Nephron progenitor cell (in vitro differentiated cells): ENCODE measurements around the gene PNP.
A peak's percentile ranks its signal among the peaks of the same experiment; 100 is the strongest.

ENCODE experiments used
- DNase-seq: peaks from one replicate; pipeline ENCODE4 v3.0.0; 2021
- H3K27ac Mint-ChIP-seq: 2 replicates; pipeline ENCODE4 v1.8.0; 2021; ENCODE audit warnings: mild to moderate bottlenecking, moderate library complexity, mixed read lengths
- H3K27me3 Mint-ChIP-seq: 2 replicates; pipeline ENCODE4 v1.8.0; 2021; ENCODE audit warnings: mild to moderate bottlenecking, low read depth, mixed read lengths; ENCODE audit not compliant: poor library complexity
- H3K36me3 Mint-ChIP-seq: 2 replicates; pipeline ENCODE4 v1.8.0; 2021; ENCODE audit warnings: low read depth, mixed read lengths
- H3K4me1 Mint-ChIP-seq: 2 replicates; pipeline ENCODE4 v1.8.0; 2021; ENCODE audit warnings: mixed read lengths
- H3K4me3 Mint-ChIP-seq: 2 replicates; pipeline ENCODE4 v1.8.0; 2021; ENCODE audit warnings: mild to moderate bottlenecking, moderate library complexity, mixed read lengths
- H3K9me3 Mint-ChIP-seq: 2 replicates; pipeline ENCODE4 v1.8.0; 2021; ENCODE audit warnings: mild to moderate bottlenecking, moderate library complexity, mixed read lengths
- TF ChIP-seq, protein P1 (sequence below): fragments of 200-600 bp; sonication (generic); IDR thresholded peaks from 2 replicates; pipeline ENCODE4 v1.5.0; 2021; ENCODE audit warnings: antibody characterized with exemption

Gene PNP

DNA sequence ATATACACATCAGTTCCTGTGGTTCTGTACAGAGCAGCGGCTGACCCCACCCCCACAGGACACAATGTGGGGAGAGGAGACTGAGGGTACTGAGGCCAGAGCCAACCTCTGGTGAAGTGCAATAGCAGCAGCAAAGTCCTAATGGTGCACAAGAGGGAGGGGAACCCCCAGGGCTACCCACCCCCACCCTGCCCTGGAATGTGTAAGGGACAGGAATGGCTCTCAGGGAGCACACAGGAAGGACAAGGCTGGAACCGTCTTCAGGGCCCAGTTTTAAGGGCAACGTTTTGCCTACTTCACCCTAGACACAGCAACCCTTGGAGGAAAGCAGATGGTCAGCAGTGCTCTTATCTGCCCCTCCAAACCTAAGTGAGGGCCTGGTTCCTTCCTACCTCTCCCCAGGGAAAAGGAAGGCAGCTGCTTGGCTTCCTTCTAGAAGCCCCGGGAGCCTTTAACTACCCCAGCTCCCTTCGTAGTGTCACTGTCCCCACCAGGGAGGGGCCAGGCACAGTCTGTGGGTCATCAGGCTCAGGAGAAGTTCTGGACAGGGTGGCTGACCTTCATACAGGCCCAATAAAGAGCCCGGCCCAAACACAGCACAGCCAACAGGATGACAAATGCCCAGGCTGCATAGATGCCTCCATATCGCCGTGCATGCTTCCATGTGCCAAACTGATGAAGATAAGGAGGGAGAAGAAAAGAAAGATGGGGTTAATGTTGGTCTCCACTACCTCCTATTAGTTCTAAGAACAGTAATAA, 11.0 kb upstream of the PNP start:
- Mint-ChIP-seq H3K36me3 (peaks cover 15% of the 10 kb centered on the region), H3K27me3 (no peaks in the 10 kb centered on the region), H3K27ac (no peak overlapping the region), H3K4me1 (peaks cover 32% of the 10 kb centered on the region), H3K9me3 (no peaks in the 10 kb centered on the region), H3K4me3 (no peak overlapping the region)
- no peak for DNase-seq
- TF ChIP-seq, protein P1, sequence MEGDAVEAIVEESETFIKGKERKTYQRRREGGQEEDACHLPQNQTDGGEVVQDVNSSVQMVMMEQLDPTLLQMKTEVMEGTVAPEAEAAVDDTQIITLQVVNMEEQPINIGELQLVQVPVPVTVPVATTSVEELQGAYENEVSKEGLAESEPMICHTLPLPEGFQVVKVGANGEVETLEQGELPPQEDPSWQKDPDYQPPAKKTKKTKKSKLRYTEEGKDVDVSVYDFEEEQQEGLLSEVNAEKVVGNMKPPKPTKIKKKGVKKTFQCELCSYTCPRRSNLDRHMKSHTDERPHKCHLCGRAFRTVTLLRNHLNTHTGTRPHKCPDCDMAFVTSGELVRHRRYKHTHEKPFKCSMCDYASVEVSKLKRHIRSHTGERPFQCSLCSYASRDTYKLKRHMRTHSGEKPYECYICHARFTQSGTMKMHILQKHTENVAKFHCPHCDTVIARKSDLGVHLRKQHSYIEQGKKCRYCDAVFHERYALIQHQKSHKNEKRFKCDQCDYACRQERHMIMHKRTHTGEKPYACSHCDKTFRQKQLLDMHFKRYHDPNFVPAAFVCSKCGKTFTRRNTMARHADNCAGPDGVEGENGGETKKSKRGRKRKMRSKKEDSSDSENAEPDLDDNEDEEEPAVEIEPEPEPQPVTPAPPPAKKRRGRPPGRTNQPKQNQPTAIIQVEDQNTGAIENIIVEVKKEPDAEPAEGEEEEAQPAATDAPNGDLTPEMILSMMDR: no peak

DNA sequence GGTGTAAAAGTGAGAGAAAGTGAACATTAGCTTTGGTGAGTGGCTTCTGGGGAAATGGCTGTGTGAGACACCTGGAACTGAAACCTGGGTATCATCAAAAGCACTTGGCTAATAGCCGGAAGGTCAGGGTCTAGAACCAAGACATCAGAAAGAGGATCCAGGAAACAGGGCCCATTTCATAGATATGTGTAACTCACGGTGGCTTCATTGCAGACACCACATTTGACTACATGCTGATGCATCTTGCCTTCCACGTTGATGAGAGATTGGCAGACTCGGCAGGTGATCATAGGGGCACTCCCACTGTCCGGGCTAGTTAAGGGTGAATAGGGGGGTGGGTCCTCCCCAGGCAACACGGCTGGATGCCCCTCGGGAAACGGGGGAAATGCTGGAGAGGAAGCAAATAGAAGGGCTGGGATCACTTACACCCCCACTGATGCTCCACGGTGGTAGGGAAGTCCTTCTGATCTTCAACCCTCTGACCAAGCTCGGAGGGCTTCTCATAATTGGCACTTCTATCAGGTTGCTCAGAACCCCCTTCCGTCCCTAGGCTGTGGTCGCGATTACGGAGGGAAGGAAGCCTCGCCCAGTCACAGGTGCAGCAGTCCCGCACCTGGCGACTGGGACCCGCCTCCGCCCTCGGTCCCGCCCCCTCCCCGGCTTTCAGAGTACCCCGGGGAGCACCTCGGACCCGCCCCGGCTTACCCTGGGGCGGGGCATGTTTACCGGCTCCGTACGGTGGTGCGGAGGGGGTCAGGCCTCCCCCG, 8.6 kb upstream of the PNP start:
- peaks cover 15% of the 10 kb centered on the region for H3K36me3 Mint-ChIP-seq
- no peak for DNase-seq
- H3K4me1 Mint-ChIP-seq: peaks cover 32% of the 10 kb centered on the region

DNA sequence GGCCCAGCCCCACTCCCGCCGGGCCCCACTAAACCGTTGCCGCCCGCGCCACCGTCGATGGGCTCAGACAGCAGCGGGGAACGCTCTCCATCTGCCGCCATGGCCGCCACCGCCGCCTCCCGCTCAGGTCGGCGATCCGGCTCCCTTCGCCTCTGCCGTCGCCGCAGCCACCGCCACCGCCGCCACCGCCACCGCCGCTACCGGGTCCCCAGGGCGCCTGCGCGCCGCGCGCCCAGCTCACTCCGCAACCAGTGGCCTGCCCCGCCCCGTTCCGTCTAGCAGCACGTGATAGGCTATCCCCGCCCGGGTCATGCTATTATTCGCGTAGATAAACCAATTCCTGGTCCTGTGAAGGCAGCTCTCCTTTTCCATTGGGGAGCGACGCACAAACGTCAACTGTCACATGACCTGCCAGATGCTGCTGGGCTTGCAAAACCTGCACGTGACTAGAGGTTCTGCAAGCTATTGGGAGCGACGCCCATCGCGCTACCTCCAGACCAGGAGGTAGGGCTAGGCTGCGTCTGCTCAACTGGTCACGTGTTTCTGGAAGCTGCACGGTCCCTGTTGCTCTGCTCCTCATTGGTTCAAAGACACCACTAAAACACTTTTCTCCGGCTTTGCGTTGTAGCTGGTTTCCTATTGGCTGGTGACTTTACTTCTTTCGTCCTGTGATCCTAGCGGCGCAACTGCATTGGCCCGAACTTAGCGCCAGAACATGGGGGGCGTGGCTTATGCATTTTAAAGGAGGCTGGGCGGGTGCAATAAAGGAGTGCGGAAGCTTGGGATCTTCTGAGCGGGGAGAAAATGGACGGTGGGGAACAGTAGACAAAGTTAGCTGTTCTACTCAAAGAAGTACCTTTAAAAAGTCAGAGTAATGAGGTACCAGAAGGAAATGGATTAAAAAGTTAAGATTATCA, 7.7 kb upstream of the PNP start, which contains the start of gene PIP4P1:
Gene PIP4P1 (minus strand): TSS at position 210 of the 917 bp plus-strand sequence. CDS start 109 bp downstream, at position 101.
- H3K4me1 Mint-ChIP-seq: peaks cover 32% of the 10 kb centered on the region
- TF ChIP-seq, protein P1: no peak
- H3K27ac Mint-ChIP-seq: peak within 1 kb of the TSS; percentile 89
- no peaks in the 10 kb centered on the region for H3K9me3 Mint-ChIP-seq
- peak within 1 kb of the TSS; percentile 88 for H3K4me3 Mint-ChIP-seq
- H3K27me3 Mint-ChIP-seq: peaks cover 2% of the 10 kb centered on the region
- DNase-seq: peak; percentile 99
- peaks cover 15% of the 10 kb centered on the region for H3K36me3 Mint-ChIP-seq

More for the DNA sequence above, 8.6 kb upstream of the PNP start:
- no peaks in the 10 kb centered on the region for H3K27me3 Mint-ChIP-seq
- peak overlapping the region; percentile 49 for H3K27ac Mint-ChIP-seq
- H3K9me3 Mint-ChIP-seq: no peaks in the 10 kb centered on the region
- H3K4me3 Mint-ChIP-seq: peak overlapping the region; percentile 88
- TF ChIP-seq, protein P1: no peak

DNA sequence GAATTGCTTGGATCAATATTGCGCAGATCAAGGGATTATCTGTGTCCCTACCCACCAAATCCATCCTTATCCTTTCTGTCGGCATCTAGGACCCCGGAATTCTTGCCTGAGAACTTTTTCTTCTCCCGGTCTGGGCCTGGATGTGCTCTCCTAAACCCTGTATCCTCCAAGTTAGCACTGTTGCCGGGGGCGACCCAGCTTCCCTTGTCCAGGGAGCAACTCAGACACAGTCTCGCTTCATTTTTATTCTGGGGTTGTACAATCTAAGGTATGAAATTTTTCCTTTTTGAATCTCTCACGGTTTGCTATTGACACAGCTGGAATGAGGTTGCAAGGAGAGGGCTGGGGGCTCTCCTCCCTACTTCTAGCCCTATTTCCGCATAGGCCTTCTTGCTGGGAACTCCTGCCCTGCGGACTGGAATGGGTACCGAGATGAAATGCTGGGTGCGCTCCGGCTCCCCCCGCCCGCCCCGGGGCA, 403 bp upstream of the PNP start:
- Mint-ChIP-seq H3K4me1 (peaks cover 34% of the 10 kb centered on the region), H3K27me3 (peaks cover 2% of the 10 kb centered on the region), H3K9me3 (no peaks in the 10 kb centered on the region), H3K36me3 (peaks cover 22% of the 10 kb centered on the region), H3K27ac (peak overlapping the region; percentile 97), H3K4me3 (peak overlapping the region; percentile 96)
- TF ChIP-seq, protein P1: no peak
- peak; percentile 30 for DNase-seq

DNA sequence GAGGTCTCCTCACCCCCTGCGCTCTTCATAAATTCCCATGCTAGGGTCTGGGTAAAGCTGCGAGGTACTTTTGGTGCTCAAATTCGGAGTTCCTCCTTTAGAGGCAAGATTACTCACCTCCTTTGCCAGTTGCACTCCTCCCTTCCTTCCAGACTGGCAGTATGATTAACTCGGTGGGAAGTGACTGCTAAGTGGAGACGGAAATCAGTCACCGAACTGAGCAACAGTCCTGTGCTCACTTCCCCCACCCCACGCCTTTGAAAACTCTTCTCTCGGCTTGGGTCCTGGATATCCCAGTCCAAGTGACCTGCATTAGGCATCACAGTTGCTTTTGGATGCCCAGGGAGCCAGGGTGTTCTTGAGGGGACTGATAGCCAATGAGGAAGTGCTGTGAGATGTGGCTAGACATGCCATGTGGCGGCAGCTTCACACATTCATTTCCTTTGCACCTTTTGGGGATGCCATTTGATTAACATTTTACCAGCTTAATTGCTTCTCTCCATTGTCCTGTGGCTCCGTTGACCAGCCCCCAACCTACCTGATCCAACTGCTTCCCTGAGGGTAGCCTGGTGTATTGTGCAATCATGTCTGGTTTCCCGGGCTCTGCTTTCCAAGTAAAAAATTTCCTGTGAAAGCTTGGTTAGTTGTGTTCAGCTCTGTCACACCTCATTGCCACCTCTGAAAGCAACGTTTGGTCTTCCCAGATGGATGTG, 840 bp downstream of the PNP start:
- Mint-ChIP-seq H3K4me1 (peaks cover 34% of the 10 kb centered on the region), H3K36me3 (peaks cover 35% of the 10 kb centered on the region), H3K27ac (peak overlapping the region; percentile 97), H3K27me3 (peaks cover 2% of the 10 kb centered on the region), H3K9me3 (no peaks in the 10 kb centered on the region), H3K4me3 (peak overlapping the region; percentile 96)
- DNase-seq: peak; percentile 14
- TF ChIP-seq, protein P1: no peak
